Panc1 (cell line): ENCODE data around the gene SLC8B1. TPM values are rescaled to one million over a fixed set of nuclear protein-coding genes. Genes with fewer than 3 reads are reported as not detected.
A peak's percentile ranks its signal among the peaks of the same experiment; 100 is the strongest.

Source experiments
- ATAC-seq: fragments of 200-7000 bp; cut with Tn5 transposase; 2 replicates; pipeline ENCODE4 v1.9.1; 2020; ENCODE audit warnings: mild to moderate bottlenecking, moderate library complexity
- Bru-seq: library from RNA; stranded (reverse); fragments of 400-500 nt; gene quantifications from one replicate; lab custom pipeline; 2021; lab: Mats Ljungman, UMichigan
- BruChase-seq, 2 experiments: library from RNA; stranded (reverse); fragments of 400-500 nt; gene quantifications; one replicate each; lab custom pipeline; 2021; lab: Mats Ljungman, UMichigan
- BruUV-seq: library from RNA; stranded (reverse); fragments of 400-500 nt; replicated peaks from 2 replicates; lab custom pipeline; 2021; lab: Mats Ljungman, UMichigan
- CTCF ChIA-PET: fragments of 300-600 bp; sonication (Branson Sonifier 250); formaldehyde crosslinking; loops from one replicate; lab custom pipeline; 2022; ENCODE audit warnings: antibody characterized with exemption; lab: Charles Lee
- POLR2A ChIA-PET: fragments of 300-600 bp; sonication (Branson Sonifier 250); formaldehyde crosslinking; loops from one replicate; lab custom pipeline; 2022; ENCODE audit warnings: antibody characterized with exemption; lab: Charles Lee
- DNase-seq: peaks from one replicate; pipeline ENCODE4 v3.0.0-alpha.2; 2010; ENCODE audit warnings: low read depth, low spot score
- H3K27ac ChIP-seq: 2 replicates; pipeline ENCODE4 v1.5.1; 2011; ENCODE audit warnings: mild to moderate bottlenecking, low read length, inconsistent platforms
- H3K27me3 ChIP-seq: fragments of 200-500 bp; sonication (Bioruptor generic); 2 replicates; pipeline ENCODE4 v1.6.0; 2014; ENCODE audit warnings: low read length, inconsistent platforms; ENCODE audit not compliant: control insufficient read depth, insufficient read depth
- H3K36me3 ChIP-seq: fragments of 200-500 bp; sonication (Bioruptor generic); 2 replicates; pipeline ENCODE4 v1.5.1; 2014; ENCODE audit warnings: inconsistent platforms, mild to moderate bottlenecking, low read length, moderate library complexity; ENCODE audit not compliant: control insufficient read depth, insufficient read depth
- H3K4me1 ChIP-seq: 2 replicates; pipeline ENCODE4 v1.5.1; 2011; ENCODE audit warnings: inconsistent platforms, mild to moderate bottlenecking, low read length, moderate library complexity; ENCODE audit not compliant: control insufficient read depth, insufficient read depth
- H3K4me3 ChIP-seq, 2 experiments: 2 replicates each; pipeline ENCODE4 v1.5.1; 2011 to 2012; ENCODE audit warnings: low read depth in 2 of 2, low read length in 2 of 2, mild to moderate bottlenecking in 2 of 2, inconsistent platforms in 1 of 2, moderate library complexity in 1 of 2
- H3K9me3 ChIP-seq: fragments of 200-500 bp; sonication (Bioruptor generic); 2 replicates; pipeline ENCODE4 v1.5.1; 2014; ENCODE audit warnings: low read depth, mild to moderate bottlenecking, inconsistent platforms, low read length, moderate library complexity; ENCODE audit not compliant: control insufficient read depth, insufficient read depth
- POLR2AphosphoS5 ChIP-seq: IDR thresholded peaks from 2 replicates; pipeline ENCODE4 v1.6.1; 2012; ENCODE audit warnings: mild to moderate bottlenecking, low read depth, low read length, moderate library complexity
- SIN3A ChIP-seq: IDR thresholded peaks from 2 replicates; pipeline ENCODE4 v1.6.1; 2012; ENCODE audit warnings: low read depth, mild to moderate bottlenecking, low read length, moderate library complexity, borderline replicate concordance; ENCODE audit not compliant: insufficient read depth
- TCF7L2 ChIP-seq: IDR thresholded peaks from 2 replicates; pipeline ENCODE4 v1.6.1; 2011; ENCODE audit warnings: mild to moderate bottlenecking, low read depth, low read length, inconsistent platforms
- in situ Hi-C: cut with HindIII; loops from 2 replicates; pipeline ENCODE4 v1.10.0; 2016; ENCODE audit warnings: low sequenced_read_pairs, low pct_unique_long_range_greater_than_20kb
- intact Hi-C: fragments of 100-400 bp; cut with micrococcal nuclease; formaldehyde crosslinking; loops from one replicate; pipeline ENCODE4 v1.10.0; 2022; ENCODE audit not compliant: unreplicated experiment
- long read RNA-seq: library from polyadenylated mRNA; unstranded; transcript quantifications from one replicate; pipeline ENCODE4 v2.0.0, GENCODE V29; 2021; ENCODE audit not compliant: unreplicated experiment
- polyA plus RNA-seq: library from polyadenylated mRNA; unstranded; fragments of >200 nt; gene quantifications from one replicate; pipeline ENCODE4 v1.2.1, GENCODE V29; 2012; ENCODE audit warnings: missing spikeins; ENCODE audit not compliant: insufficient read length
- total RNA-seq: library from RNA; stranded (reverse); gene quantifications from one replicate; pipeline ENCODE4 v1.2.1, GENCODE V29; 2021; ENCODE audit not compliant: unreplicated experiment
- TF ChIP-seq, protein P1 (sequence below), 2 experiments: IDR thresholded peaks; 2 replicates each; pipeline ENCODE4 v1.6.1; 2011 to 2012; ENCODE audit warnings: low read depth in 2 of 2, control low read depth in 1 of 2, low read length in 1 of 2, mild to moderate bottlenecking in 1 of 2, moderate library complexity in 1 of 2; ENCODE audit not compliant: insufficient read depth in 1 of 2
- TF ChIP-seq, protein P2 (sequence below): fragments of 450-650 bp; IDR thresholded peaks from 2 replicates; pipeline ENCODE4 v1.5.1; 2017; ENCODE audit warnings: mild to moderate bottlenecking

Gene SLC8B1
- total RNA-seq (26.7 TPM), Bru-seq, nascent RNA (percentile 53 among the genes with signal in this experiment), BruChase-seq, experiment 1, labeled RNA remaining after a 2-hour chase (percentile 58 among the genes with signal in this experiment), BruChase-seq, experiment 2, labeled RNA remaining after a 6-hour chase (percentile 62 among the genes with signal in this experiment)
- polyA plus RNA-seq = 27.4 TPM
- long read RNA-seq, partial matches to known transcripts = 37 of 63 reads
- long read RNA-seq, other reads (novel, unspliced or antisense) = 22 of 63 reads

DNA sequence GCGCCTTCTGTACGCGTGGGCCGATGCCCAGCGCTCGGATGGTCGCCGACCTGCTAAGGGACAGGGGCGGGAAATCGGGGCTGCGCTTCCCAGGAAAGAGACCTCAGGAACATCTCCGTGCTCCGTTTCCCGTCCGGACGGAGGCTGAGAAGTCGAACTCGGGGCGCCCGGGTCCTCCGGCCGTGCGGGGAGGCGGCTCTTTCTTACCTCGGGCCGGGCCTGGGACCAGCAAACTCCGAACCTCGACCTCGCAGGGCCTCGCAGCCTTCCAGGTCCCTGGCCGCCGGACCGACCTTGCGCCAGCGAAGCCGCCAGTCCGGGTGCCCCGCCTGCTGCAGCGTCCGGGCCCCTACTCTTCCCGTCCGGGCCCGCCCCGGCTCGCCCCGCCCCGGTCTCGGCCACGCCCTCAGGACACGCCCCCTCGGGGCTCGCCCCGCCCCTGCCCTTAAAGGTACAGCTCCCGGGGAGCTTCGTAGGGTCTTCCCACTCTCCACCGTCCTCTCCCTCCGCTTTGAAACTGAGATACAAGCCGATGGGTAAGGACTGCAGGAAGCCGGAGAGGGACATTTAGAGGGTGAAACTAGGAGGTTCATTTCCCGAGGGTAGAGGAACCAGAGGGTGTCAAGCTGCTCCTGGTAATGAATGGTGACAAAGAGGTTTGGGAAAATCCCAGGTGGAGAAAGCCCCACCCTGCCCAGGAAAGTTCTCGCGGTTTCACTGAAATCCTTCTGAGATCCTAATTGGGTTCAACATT lies at the start of gene SLC8B1:
TSS of gene SLC8B1 (minus strand) at position 324 of the 754 bp plus-strand sequence. CDS start 2,231 bp downstream, outside the sequence.
- H3K27ac ChIP-seq = peak within 1 kb of the TSS; percentile 84
- TF ChIP-seq TCF7L2 (no peak), SIN3A (0 out of 2 replicates have a peak, but pooled peaks have one; percentile 34), POLR2AphosphoS5 (peak; percentile 86)
- intact Hi-C loops (no loop called here), in situ Hi-C loops (no loop called here)
- H3K27me3 ChIP-seq = no peaks in the 10 kb centered on the region
- BruUV-seq = no TSS peak
- peak; percentile 98 for ATAC-seq
- no peaks in the 10 kb centered on the region; the same call in 1 of the 2 replicates for H3K36me3 ChIP-seq
- no peaks in the 10 kb centered on the region for H3K9me3 ChIP-seq
- peak within 1 kb of the TSS; percentile 75 to 80 for H3K4me3 ChIP-seq
- DNase-seq = no peak
- ChIA-PET POLR2A (interaction anchor here (0.6 kb wide), 2 partner anchors 11 to 110 kb away, joined by 3 to 7 read pairs; no protein-coding TSS in a partner anchor), CTCF (interaction anchor here (0.6 kb wide), 1 partner anchor 88 kb away, joined by 5 read pairs; no protein-coding TSS in a partner anchor)
- H3K4me1 ChIP-seq = 0 out of 2 replicates have a peak, but pooled peaks cover 6% of the 10 kb centered on the region

- ChIA-PET CTCF (no interaction called here), POLR2A (no interaction called here)
- no peak overlapping the region for H3K4me3 ChIP-seq
- H3K27me3 ChIP-seq = no peaks in the 10 kb centered on the region
- TF ChIP-seq, protein P1, sequence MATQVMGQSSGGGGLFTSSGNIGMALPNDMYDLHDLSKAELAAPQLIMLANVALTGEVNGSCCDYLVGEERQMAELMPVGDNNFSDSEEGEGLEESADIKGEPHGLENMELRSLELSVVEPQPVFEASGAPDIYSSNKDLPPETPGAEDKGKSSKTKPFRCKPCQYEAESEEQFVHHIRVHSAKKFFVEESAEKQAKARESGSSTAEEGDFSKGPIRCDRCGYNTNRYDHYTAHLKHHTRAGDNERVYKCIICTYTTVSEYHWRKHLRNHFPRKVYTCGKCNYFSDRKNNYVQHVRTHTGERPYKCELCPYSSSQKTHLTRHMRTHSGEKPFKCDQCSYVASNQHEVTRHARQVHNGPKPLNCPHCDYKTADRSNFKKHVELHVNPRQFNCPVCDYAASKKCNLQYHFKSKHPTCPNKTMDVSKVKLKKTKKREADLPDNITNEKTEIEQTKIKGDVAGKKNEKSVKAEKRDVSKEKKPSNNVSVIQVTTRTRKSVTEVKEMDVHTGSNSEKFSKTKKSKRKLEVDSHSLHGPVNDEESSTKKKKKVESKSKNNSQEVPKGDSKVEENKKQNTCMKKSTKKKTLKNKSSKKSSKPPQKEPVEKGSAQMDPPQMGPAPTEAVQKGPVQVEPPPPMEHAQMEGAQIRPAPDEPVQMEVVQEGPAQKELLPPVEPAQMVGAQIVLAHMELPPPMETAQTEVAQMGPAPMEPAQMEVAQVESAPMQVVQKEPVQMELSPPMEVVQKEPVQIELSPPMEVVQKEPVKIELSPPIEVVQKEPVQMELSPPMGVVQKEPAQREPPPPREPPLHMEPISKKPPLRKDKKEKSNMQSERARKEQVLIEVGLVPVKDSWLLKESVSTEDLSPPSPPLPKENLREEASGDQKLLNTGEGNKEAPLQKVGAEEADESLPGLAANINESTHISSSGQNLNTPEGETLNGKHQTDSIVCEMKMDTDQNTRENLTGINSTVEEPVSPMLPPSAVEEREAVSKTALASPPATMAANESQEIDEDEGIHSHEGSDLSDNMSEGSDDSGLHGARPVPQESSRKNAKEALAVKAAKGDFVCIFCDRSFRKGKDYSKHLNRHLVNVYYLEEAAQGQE (IDR thresholded peaks at IDR 0.05; ENCODE audit: insufficient read depth in 1 of 2, low read depth in 2 of 2, low read length in 1 of 2) = no peak
- TF ChIP-seq, protein P2, sequence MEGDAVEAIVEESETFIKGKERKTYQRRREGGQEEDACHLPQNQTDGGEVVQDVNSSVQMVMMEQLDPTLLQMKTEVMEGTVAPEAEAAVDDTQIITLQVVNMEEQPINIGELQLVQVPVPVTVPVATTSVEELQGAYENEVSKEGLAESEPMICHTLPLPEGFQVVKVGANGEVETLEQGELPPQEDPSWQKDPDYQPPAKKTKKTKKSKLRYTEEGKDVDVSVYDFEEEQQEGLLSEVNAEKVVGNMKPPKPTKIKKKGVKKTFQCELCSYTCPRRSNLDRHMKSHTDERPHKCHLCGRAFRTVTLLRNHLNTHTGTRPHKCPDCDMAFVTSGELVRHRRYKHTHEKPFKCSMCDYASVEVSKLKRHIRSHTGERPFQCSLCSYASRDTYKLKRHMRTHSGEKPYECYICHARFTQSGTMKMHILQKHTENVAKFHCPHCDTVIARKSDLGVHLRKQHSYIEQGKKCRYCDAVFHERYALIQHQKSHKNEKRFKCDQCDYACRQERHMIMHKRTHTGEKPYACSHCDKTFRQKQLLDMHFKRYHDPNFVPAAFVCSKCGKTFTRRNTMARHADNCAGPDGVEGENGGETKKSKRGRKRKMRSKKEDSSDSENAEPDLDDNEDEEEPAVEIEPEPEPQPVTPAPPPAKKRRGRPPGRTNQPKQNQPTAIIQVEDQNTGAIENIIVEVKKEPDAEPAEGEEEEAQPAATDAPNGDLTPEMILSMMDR = no peak
- TF ChIP-seq SIN3A = no peak
- BruUV-seq = no TSS peak
- no peaks in the 10 kb centered on the region for H3K9me3 ChIP-seq
- in situ Hi-C loops (no loop called here), intact Hi-C loops (no loop called here)
- no peaks in the 10 kb centered on the region for H3K4me1 ChIP-seq
- no peaks in the 10 kb centered on the region for H3K36me3 ChIP-seq
- DNase-seq (no peak), ATAC-seq (no peak)
- H3K27ac ChIP-seq = no peak overlapping the region
These were observed 47.3 kb upstream of the SLC8B1 start for GRCh38 chr12:113382206-113382605.
